Osteoblast (primary cell): ENCODE results near the gene EED. TPM values are rescaled to one million over a fixed set of nuclear protein-coding genes. Genes with fewer than 3 reads are reported as not detected.

Experiments
- DNase-seq: peaks from one replicate; pipeline ENCODE4 v3.0.0; 2011; ENCODE audit warnings: low spot score, mixed read lengths; ENCODE audit not compliant: insufficient read length; ENCODE audit errors: missing footprints
- H2AFZ ChIP-seq: 2 replicates; pipeline ENCODE4 v1.6.0; 2011; ENCODE audit warnings: mild to moderate bottlenecking, low read length
- H3K27ac ChIP-seq: 2 replicates; pipeline ENCODE4 v1.5.1; 2011; ENCODE audit warnings: mild to moderate bottlenecking, low read depth, low read length, moderate library complexity
- H3K27me3 ChIP-seq: 2 replicates; pipeline ENCODE4 v1.6.0; 2012; ENCODE audit warnings: mild to moderate bottlenecking, control low read depth, inconsistent platforms, low read length, moderate library complexity; ENCODE audit not compliant: insufficient read depth
- H3K36me3 ChIP-seq: 2 replicates; pipeline ENCODE4 v1.5.1; 2011; ENCODE audit warnings: mild to moderate bottlenecking, low read length, control low read depth, moderate library complexity; ENCODE audit not compliant: insufficient read depth
- H3K4me1 ChIP-seq: 2 replicates; pipeline ENCODE4 v1.5.1; 2011; ENCODE audit warnings: mild to moderate bottlenecking, low read length, control low read depth, moderate library complexity; ENCODE audit not compliant: insufficient read depth
- H3K4me2 ChIP-seq: 2 replicates; pipeline ENCODE4 v1.6.0; 2011; ENCODE audit warnings: mild to moderate bottlenecking, low read length; ENCODE audit not compliant: insufficient read depth
- H3K4me3 ChIP-seq: fragments of 200-600 bp; sonication (generic); 3 replicates; pipeline ENCODE4 v1.5.1; 2012; ENCODE audit warnings: mild to moderate bottlenecking, low read length, inconsistent platforms; ENCODE audit not compliant: insufficient read depth
- H3K79me2 ChIP-seq: 2 replicates; pipeline ENCODE4 v1.6.0; 2012; ENCODE audit warnings: mild to moderate bottlenecking, low read length, control low read depth, inconsistent platforms; ENCODE audit not compliant: insufficient read depth
- H3K9me3 ChIP-seq: 2 replicates; pipeline ENCODE4 v1.5.1; 2011; ENCODE audit warnings: low read depth, low read length, control low read depth
- H4K20me1 ChIP-seq: 2 replicates; pipeline ENCODE4 v1.6.0; 2012; ENCODE audit warnings: mild to moderate bottlenecking, low read length, control low read depth; ENCODE audit not compliant: insufficient read depth
- total RNA-seq: library from RNA; depleted of rRNA; stranded (reverse); fragments of >200 nt; gene quantifications from 2 replicates; pipeline ENCODE4 v1.2.3, GENCODE V29; 2012
- TF ChIP-seq, protein P1 (sequence below): IDR thresholded peaks from 2 replicates; pipeline ENCODE4 v1.5.1; 2011; ENCODE audit warnings: mild to moderate bottlenecking, low read depth, low read length, moderate library complexity; ENCODE audit errors: extremely low read depth

EED gene
- total RNA-seq, 1 donor, result 12.3 TPM

DNA sequence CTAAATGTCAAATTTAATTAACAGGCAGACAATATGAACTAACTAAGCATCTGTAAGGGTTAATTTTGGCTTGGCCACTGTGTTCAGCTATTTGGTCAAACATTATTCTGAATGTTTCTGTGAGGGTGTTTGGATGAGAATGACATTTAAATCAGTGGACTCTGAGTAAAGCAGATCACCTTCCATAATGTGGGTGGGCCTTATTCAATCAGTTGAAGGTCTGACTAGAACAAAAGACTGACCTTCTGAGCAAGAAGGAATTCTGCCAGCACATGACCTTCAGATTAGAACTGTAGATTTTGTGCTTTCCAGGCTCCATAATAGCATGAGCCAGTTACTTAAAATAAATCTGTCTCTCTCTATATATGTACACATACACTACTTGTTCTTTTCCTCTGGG is 12.0 kb upstream of the EED start:
- Histone ChIP-seq H3K36me3 (no peaks in the 10 kb centered on the region), H2AFZ (no peak overlapping the region), H3K27me3 (no peaks in the 10 kb centered on the region), H3K4me2 (no peak overlapping the region), H3K4me1 (peaks cover 7% of the 10 kb centered on the region), H3K79me2 (no peaks in the 10 kb centered on the region), H3K9me3 (no peaks in the 10 kb centered on the region), H3K4me3 (no peak overlapping the region), H3K27ac (no peak overlapping the region), H4K20me1 (no peaks in the 10 kb centered on the region)
- DNase-seq, result no peak
- TF ChIP-seq, protein P1, sequence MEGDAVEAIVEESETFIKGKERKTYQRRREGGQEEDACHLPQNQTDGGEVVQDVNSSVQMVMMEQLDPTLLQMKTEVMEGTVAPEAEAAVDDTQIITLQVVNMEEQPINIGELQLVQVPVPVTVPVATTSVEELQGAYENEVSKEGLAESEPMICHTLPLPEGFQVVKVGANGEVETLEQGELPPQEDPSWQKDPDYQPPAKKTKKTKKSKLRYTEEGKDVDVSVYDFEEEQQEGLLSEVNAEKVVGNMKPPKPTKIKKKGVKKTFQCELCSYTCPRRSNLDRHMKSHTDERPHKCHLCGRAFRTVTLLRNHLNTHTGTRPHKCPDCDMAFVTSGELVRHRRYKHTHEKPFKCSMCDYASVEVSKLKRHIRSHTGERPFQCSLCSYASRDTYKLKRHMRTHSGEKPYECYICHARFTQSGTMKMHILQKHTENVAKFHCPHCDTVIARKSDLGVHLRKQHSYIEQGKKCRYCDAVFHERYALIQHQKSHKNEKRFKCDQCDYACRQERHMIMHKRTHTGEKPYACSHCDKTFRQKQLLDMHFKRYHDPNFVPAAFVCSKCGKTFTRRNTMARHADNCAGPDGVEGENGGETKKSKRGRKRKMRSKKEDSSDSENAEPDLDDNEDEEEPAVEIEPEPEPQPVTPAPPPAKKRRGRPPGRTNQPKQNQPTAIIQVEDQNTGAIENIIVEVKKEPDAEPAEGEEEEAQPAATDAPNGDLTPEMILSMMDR, result no peak

GRCh38 chr11:86234831-86235461 is 9.6 kb upstream of the EED start:
- H2AFZ ChIP-seq, result no peak overlapping the region
- no peak overlapping the region for H3K27ac ChIP-seq
- H4K20me1 ChIP-seq, result no peaks in the 10 kb centered on the region
- H3K9me3 ChIP-seq, result no peaks in the 10 kb centered on the region
- no peak overlapping the region for H3K4me2 ChIP-seq
- no peak overlapping the region for H3K4me3 ChIP-seq
- DNase-seq, result no peak
- no peaks in the 10 kb centered on the region for H3K36me3 ChIP-seq
- TF ChIP-seq, protein P1, result no peak
- peaks cover 7% of the 10 kb centered on the region for H3K4me1 ChIP-seq
- no peaks in the 10 kb centered on the region for H3K27me3 ChIP-seq
- no peaks in the 10 kb centered on the region for H3K79me2 ChIP-seq

GRCh38 chr11:86237267-86237804 is 7.2 kb upstream of the EED start:
- H3K27ac ChIP-seq, result no peak overlapping the region
- no peak for DNase-seq
- H3K4me3 ChIP-seq, result no peak overlapping the region
- no peak overlapping the region for H3K4me2 ChIP-seq
- TF ChIP-seq, protein P1, result no peak
- H3K79me2 ChIP-seq, result no peaks in the 10 kb centered on the region
- peaks cover 8% of the 10 kb centered on the region for H3K27me3 ChIP-seq
- no peaks in the 10 kb centered on the region for H3K9me3 ChIP-seq
- H2AFZ ChIP-seq, result no peak overlapping the region
- no peaks in the 10 kb centered on the region for H3K36me3 ChIP-seq
- no peaks in the 10 kb centered on the region for H3K4me1 ChIP-seq
- no peaks in the 10 kb centered on the region for H4K20me1 ChIP-seq

- H3K27ac ChIP-seq, result no peak overlapping the region
- DNase-seq, result no peak
Observed at GRCh38 chr11:86240164-86240563, 4.4 kb upstream of the EED start.

More at GRCh38 chr11:86240164-86240563, 4.4 kb upstream of the EED start:
- Histone ChIP-seq H3K9me3 (no peaks in the 10 kb centered on the region), H3K27me3 (peaks cover 10% of the 10 kb centered on the region), H2AFZ (no peak overlapping the region), H3K4me3 (no peak overlapping the region), H3K79me2 (peaks cover under 1% of the 10 kb centered on the region), H3K4me1 (peaks cover 4% of the 10 kb centered on the region), H4K20me1 (no peaks in the 10 kb centered on the region), H3K4me2 (no peak overlapping the region), H3K36me3 (no peaks in the 10 kb centered on the region)
- TF ChIP-seq, protein P1, result no peak
